Activated T-cell treated with anti-CD3 and anti-CD28 coated beads for 48 hours (primary cell): ENCODE results near the gene CTNNA3.
"Not testable (repeated sequence)": the region's sequence is repeated elsewhere in the genome, so short reads cannot be mapped to it uniquely, and the experiment has no call there.

ENCODE experiments used
- DNase-seq: peaks from one replicate; pipeline ENCODE4 v3.0.0-alpha.2; 2020; ENCODE audit warnings: low read depth

Gene CTNNA3

DNA sequence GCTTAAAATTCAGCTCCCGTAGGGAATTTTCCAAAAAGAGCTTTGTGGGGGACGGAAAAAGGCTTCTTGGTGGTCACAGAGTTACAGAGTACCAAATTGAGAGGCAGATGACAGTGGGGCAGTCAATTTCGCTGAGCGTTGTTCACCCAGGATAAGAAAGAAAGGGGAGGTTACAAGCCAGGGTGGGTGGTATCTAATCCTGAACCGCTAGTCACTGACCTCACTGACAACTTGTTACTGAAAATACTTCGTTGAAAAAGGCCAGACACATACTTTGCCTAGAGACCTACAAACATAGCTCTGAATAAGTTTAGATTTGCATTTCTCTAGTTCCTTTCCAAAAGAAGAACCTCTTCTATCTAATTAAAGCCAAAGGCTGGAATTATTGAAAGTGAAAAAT lies at the start of gene CTNNA3:
Gene CTNNA3 (minus strand): TSS at position 167 of the 400 bp plus-strand sequence.
- DNase-seq = no peak

DNA sequence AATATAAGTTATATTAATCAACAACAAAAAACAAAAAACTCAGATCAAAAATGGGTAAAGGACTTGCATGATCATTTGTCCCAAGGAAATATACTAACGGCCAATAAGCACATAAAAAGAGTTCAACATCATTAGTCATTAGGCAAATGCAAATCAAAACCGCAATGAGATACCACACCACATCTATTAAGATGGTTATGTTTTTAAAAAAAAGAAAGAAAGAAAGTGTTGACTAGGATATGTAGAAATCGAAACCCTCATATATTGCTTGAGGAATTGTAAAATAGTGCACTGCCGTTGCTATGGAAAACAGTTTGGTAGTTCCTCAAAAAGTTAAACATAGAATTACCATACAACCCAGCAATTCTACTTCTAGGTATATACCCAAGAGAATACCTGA lies 39.4 kb upstream of the CTNNA3 start:
- no peak for DNase-seq

- no peak for DNase-seq
These were observed 37.5 kb upstream of the CTNNA3 start for GRCh38 chr10:67733511-67733910.

GRCh38 chr10:67725567-67725966 lies 29.6 kb upstream of the CTNNA3 start:
- no peak for DNase-seq

GRCh38 chr10:67723601-67724000 lies 27.6 kb upstream of the CTNNA3 start:
- no peak for DNase-seq

- DNase-seq = no peak
These were observed 26.1 kb upstream of the CTNNA3 start for GRCh38 chr10:67722113-67722512.

DNA sequence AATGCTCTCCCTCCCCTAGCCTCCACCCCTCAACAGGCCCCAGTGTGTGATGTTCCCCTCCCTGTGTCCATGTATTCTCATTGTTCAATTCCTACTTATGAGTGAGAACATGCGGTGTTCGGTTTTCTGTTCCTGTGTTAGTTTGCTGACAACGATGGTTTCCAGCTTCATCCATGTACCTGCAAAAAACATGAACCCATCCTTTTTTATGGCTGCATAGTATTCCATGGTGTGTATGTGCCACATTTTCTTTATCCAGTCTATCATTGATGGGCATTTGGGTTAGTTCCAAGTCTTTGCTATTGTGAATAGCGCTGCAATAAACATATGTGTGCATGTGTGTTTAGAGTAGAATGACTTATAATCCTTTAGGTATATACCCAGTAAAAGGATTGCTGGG lies 20.5 kb upstream of the CTNNA3 start:
- DNase-seq = not testable (repeated sequence)

GRCh38 chr10:67705921-67706320 lies 9.9 kb upstream of the CTNNA3 start:
- DNase-seq = no peak

GRCh38 chr10:67699613-67700270 lies 3.7 kb upstream of the CTNNA3 start:
- DNase-seq = not testable (repeated sequence)

DNA sequence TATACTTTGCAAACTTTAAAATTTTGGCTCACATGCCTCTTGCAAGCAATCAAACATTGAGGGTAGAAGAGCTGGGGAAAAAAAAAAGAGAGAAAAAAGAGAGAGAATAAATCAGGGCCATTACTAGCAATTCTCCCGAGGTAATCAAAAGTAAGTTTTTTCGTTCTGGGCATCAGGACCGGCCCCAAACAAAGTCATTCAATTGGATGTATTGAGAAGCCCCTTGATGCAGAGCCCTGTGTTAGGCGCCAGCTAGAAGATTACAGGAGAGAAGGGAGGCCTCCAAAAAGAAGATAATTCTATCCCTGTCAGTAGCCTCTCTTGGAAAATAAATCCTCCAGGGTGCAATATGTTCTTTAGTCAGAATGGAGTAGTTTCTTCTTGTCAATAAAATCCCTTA lies 2.2 kb upstream of the CTNNA3 start:
- no peak for DNase-seq

GRCh38 chr10:67697724-67698131 lies 1.7 kb upstream of the CTNNA3 start:
- no peak for DNase-seq

GRCh38 chr10:67696679-67697078 lies 684 bp upstream of the CTNNA3 start:
- DNase-seq = no peak

GRCh38 chr10:67695555-67695954 lies 440 bp downstream of the CTNNA3 start:
- DNase-seq = no peak

DNA sequence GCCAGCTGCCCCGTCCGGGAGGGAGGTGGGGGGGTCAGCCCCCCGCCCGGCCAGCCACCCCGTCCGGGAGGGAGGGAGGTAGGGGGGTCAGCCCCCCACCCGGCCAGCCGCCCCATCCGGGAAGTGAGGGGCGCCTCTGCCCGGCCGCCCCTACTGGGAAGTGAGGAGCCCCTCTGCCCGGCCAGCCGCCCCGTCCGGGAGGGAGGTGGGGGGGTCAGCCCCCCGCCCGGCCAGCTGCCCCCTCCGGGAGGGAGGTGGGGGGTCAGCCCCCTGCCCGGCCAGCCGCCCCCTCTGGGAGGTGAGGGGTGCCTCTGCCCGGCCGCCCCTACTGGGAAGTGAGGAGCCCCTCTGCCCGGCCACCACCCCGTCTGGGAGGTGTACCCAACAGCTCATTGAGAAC lies 4.1 kb downstream of the CTNNA3 start:
- not testable (repeated sequence) for DNase-seq

- DNase-seq = not testable (repeated sequence)
These were observed 5.5 kb downstream of the CTNNA3 start for GRCh38 chr10:67690540-67690939.

GRCh38 chr10:67684140-67684539 lies 11.9 kb downstream of the CTNNA3 start:
- not testable (repeated sequence) for DNase-seq

- no peak for DNase-seq
These were observed 17.5 kb downstream of the CTNNA3 start for GRCh38 chr10:67678335-67678974.

GRCh38 chr10:67676208-67676825 lies 19.7 kb downstream of the CTNNA3 start:
- DNase-seq = no peak

DNA sequence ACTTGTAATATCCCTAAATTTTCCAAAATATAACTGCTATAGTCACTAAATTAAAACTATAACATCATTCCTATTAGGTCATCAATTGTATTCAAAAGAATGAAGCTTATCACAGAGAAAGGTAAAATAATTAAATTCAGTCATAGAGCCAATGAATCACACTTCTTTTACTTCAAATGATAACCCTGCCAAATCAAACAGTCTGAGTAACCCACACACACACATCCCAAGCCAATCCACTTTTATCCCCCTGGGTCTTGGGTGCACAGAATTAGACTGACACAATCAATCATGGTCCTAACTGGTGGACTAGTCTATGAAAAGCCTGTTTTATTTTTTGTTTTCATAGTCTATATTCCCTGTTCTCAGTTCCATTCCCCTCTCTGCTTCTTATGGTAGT lies 25.6 kb downstream of the CTNNA3 start:
- no peak for DNase-seq

DNA sequence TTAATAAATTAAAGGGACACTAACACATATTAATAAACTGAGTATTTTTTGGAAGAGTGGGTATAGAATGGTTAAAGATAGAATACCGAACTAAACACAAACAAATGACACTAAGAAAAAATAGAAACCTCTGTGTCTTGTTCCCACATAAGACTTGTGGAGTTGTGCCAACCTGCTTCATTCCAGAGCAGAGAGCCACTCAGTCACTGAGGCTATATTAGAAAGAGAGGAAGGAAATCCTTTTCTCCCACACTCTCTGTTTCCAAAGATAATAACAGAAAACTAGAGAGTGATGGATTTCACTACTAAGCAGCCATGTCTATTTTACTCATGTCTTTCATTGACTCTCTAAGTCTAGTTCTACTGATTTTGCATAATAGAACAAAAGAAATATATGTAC lies 26.0 kb downstream of the CTNNA3 start:
- no peak for DNase-seq

DNA sequence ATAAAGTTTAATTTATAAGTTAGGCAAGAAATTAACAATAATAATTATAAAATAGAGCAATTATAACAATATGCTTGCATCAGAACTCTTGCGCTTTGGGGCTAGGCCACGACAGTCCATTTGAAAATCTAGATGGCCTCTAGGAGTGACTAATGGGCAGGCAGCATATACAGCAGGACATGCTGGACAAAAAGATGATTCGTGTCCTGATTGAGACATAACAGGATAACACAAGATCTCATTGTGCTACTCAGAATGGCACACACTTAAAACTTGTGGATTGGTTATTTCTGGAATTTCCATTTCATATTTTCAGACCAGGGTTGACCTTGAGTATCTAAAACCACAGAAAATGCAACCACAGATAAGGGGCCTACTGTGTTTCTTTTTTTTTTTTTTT lies 27.5 kb downstream of the CTNNA3 start:
- no peak for DNase-seq

GRCh38 chr10:67667035-67667425 lies 29.0 kb downstream of the CTNNA3 start:
- DNase-seq = no peak

GRCh38 chr10:67666416-67667034 lies 29.5 kb downstream of the CTNNA3 start:
- DNase-seq = no peak
